Stimulated activated CD8-positive, alpha-beta memory T cell treated with anti-CD3 and anti-CD28 coated beads, Interleukin-7, amount 100 ng/mL, for 4 hours (primary cell): ENCODE measurements around the gene EMP2.
"Not testable (repeated sequence)": the region's sequence is repeated elsewhere in the genome, so short reads cannot be mapped to it uniquely, and the experiment has no call there.

Experiments
- DNase-seq, 2 donors: peaks; one replicate each; pipeline ENCODE4 v3.0.0-alpha.2; 2020; ENCODE audit warnings: low read depth in 2 of 2

The EMP2 gene

DNA sequence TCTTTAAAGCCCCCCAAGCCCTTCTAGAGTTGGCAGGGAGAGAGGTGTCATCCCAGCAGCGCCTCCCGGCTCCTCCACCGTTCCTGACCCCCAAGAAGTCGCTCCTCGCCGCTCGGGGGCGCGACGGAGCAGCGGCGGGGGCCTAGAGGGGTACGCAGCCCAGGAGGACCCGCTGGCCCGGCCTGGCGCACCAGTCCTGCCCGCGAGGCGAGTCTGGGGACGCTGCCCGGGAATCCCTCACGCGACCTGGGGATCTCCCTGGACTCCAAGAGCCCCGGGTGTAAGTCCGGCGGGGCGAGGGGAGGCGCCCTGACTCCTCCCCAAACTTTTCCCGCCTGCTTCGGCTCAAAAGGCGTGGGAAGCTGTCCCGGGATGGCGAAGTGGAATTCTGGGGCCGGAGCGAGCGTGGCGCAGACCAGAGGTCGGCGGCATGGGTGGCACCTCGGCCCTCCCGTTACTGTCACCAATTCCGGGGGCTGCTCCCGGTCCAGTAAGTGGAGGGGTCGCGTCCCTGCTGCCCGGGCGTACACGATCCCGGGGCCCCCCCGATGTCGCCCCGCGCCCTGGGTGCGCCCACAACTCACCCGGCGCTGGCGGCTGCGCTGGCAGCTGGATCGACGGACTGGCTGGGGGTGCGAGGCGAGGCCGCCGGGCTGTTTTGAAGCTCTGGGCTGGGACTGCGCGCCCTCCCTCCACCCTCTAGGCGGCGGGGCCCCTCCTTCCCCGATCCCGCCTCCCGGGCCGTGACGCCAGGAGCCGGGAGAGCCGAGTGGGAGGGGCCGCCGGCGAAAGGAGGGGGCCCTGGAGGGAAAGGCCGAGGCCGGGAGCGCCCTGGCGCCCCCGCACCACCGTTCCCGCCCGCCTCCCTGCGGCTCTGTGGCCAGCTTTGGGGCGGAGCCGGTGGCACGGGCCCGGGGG is at the start of gene EMP2:
TSS of gene EMP2 (minus strand) at position 634 of the 918 bp plus-strand sequence. CDS start 32,981 bp downstream, outside the sequence.
- no peak for DNase-seq

- no peak for DNase-seq
Observed at GRCh38 chr16:10629592-10629963, 49.2 kb upstream of the EMP2 start.

DNA sequence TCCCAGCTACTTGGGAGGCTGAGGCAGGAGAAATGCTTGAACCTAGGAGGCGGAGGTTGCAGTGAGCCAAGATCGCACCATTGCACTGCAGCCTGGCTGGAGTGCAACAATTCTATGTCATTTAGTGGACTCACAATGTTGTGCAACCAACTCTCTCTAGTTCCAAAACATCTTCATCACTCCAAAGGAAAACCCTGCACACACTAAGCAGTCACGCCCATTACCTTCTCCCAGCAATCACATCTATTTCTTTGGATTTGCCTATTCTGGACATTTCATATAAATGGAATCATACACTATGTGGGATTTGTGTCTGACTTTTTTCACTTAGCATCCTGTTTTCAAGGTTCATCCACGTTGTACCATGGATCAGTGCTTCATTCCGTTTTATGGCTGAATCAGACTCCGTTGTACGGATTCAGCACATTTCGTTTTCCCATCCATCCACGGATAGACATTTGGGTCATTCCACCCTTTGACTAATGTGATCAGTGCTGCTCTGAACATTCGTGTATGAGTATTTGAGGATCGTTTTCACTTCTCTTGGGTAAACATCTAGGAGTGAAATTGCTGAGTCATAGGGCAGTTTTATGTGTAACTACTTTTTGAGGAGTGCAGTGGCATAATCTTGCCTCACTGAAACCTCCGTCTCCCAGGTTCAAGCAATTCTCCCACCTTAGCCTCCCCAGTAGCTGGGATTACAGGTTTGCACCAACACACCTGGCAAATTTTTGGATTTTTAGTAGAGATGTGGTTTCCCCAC is 45.4 kb upstream of the EMP2 start:
- DNase-seq: no peak

- DNase-seq: no peak
Observed at GRCh38 chr16:10624527-10624926, 44.1 kb upstream of the EMP2 start.

GRCh38 chr16:10623059-10623458 is 42.7 kb upstream of the EMP2 start:
- DNase-seq: no peak

DNA sequence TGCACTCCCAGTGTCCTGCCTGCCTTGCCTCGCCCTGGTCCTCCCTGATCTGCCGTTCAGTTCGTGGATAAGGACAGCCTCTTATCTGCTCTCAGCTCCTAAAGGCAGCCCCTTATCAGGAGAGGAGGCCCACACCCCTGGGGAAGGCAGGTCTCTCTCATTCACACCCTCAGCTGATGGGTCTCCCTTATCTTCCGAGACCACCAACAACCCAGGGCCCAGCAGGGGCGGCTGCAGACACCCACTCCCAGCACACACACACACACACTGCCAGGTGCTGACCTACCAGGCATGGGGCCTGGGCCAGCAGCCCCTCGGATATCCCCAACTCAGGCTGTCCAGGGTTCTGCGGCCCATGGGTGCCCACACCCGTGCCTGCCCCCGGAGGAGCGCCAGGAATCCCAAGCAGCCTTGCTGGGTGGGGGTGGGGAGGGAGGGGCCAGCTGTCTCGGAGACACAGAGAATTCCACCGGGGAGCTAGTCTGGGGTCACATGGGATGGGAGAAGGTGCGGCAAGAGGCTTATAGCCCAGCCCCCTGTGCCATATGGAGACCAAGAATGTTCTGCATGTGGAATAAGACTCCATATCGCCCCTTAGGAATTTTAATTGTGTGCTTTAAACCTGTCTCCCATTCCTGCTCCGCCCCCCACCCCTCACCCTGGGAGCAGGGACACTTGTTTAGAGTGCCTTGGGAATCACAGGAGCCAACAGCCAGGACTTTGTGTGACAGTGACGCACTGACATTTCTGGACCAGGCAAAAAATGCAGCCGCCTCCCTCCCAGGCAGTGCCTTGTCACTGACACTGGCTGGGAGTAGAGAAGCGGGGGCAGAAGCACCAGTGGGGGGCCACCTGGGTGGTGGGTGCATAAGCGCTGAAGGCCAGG is 41.9 kb upstream of the EMP2 start:
- DNase-seq: no peak

DNA sequence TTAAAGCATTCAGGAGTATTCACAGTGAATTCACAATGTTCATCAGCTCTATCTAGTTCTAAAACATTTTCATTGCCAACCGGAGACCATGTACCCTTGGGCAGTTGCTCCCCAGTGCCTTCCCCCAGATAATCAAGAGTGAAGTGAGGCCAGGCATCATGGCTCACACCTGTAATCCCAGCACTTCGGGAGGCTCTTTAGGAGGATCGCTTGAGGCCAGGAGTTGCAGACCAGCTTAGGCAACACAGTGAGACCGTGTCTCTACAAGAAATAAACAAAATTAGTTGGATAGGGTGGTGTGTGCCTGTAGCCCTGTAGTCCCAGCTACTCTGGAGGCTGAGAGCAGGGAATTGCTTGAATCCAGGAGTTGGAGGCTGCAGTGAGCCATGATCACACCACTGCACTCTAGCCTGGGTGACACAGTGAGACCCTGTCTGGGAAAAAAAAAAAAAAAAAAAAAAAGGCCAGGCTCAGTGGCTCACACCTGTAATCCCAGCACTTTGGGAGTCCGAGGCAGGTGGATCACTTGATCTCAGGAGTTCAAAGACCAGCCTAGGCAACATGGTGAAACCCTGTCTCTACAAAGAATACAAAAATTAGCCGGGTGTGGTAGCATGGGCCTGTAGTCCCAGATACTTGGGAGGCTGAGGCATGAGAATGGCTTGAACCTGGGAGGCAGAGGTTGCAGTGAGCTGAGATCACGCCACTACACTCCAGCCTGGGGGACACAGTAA is 41.0 kb upstream of the EMP2 start:
- DNase-seq: not testable (repeated sequence)

GRCh38 chr16:10620120-10620519 is 39.7 kb upstream of the EMP2 start:
- DNase-seq: no peak

- DNase-seq: no peak
Observed at GRCh38 chr16:10619271-10619849, 39.0 kb upstream of the EMP2 start.

GRCh38 chr16:10618710-10619209 is 38.4 kb upstream of the EMP2 start:
- DNase-seq: no peak

- DNase-seq: no peak
Observed at GRCh38 chr16:10617662-10618420, 37.4 kb upstream of the EMP2 start.

DNA sequence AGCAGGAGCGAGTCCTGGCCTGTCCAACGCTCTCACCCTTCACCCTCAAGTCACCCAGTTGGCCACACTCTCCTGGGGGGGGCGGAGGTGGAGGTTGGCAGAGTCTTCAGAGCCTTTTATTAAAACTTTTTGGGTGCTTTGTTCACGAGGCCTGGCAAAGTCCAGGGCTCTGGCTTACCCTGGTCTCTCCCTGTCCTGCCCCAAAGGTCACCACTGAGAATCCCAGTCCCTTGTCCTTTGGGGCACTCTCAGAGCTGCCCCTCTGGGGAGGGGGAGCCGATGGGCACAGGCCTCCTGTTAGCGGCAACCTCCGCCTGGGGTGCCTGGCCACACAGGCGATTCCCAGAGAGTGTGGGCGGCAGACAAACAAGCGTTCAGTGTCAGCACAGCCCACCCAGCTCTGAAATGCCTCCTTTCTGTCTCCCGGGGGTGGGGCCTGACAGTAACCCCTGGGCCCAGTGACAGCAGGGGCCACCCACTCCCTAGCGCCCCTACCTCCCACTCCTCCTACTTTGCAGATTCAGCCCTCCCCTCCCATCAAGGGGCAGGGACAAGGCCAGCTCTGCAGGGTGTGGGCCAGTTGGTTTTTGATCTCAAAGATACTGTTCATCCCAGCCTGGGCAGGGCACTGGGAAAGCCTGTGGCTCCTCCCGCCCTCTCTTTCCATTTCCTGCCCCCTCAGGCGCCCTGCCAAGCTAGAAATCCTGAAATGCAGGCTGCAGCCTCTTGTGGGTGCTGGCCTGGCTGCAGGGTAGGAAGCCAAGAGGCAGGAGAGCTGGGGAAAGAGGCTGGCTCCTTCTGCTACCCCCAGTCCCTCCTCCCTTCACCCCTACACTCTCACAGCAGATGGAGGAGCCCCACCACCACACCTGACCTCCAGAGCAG is 36.6 kb upstream of the EMP2 start:
- no peak for DNase-seq

DNA sequence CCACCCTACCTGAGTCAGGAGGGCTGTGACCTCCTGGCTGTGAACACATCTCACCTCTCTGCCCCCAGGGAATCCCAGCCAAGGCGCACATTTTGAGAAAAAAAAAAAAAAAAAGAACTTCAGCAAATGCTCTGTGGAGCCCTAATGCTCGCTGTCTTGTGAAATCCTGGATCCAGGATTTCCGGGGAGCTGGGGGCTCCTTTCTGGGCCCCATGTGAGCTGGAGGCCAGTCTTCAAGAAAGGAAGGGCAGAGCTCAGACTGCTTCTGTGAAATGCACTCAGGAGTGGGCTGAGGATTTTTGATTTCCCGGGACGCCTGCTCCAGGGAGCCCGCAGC is 36.0 kb upstream of the EMP2 start:
- DNase-seq: no peak

DNA sequence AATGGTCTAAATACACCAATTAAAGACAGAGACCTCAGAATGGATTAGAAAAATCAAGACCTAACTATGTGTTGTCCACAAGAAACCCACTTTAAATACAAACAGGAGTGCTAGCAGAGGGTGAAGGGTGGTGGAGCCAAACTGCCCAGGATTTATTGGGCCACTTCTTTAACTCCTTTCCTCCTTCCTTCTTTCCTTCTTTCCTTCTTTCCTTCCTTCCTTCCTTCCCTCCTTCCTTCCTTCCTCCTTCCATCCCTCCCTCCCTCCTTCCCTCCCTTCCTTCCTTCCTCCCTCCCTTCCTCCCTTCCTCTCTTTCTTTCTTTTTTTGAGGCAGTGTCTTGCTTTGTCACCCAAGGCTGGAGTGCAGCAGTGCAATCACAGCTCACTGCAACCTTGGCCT is 34.3 kb upstream of the EMP2 start:
- DNase-seq: no peak

GRCh38 chr16:10613785-10614485 is 33.5 kb upstream of the EMP2 start:
- no peak for DNase-seq

- DNase-seq: no peak
Observed at GRCh38 chr16:10612649-10613179, 32.3 kb upstream of the EMP2 start.

DNA sequence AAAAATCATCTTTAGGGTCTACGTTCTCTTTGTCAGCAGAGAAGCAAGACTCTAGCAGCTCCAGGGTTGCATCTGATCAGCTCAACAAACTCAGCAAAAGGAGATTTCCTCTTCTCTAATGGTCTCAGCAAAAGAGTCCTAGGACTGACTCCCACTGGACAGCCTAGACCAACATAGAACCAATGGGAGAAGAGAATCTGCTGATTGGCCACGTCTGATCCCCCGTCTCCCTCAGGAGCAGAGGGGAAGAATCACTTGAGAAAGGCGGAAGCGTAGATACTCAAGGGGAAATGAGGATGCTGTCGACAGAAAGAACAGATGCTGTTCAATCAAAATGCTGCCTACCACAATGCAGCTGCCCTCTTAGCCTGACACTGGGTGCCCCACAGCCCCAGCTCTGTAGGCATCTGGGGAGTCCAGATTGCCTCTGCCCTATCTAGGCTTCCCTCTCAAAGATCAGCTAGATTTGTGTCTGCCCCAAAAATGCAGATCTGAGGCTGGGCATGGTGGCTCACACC is 31.5 kb upstream of the EMP2 start:
- DNase-seq: no peak
